PC-9 (cell line): ENCODE data around the gene TMEM132D. TPM values are rescaled to one million over a fixed set of nuclear protein-coding genes. Genes with fewer than 3 reads are reported as not detected.

ENCODE experiments used
- BruUV-seq: library from RNA; stranded (reverse); fragments of 400-500 nt; replicated peaks from 2 replicates; lab custom pipeline; 2021; lab: Mats Ljungman, UMichigan
- CTCF ChIA-PET: fragments of 300-600 bp; sonication (Branson Sonifier 250); formaldehyde crosslinking; loops from one replicate; lab custom pipeline; 2022; ENCODE audit warnings: antibody characterized with exemption; lab: Charles Lee
- POLR2A ChIA-PET: fragments of 300-600 bp; sonication (Branson Sonifier 250); formaldehyde crosslinking; loops from one replicate; lab custom pipeline; 2022; ENCODE audit warnings: antibody characterized with exemption; ENCODE audit not compliant: unreplicated experiment; lab: Charles Lee
- DNase-seq, 2 experiments: peaks; one replicate each; pipeline versions ENCODE4 v3.0.0 to v3.0.0-alpha.2; 2015 to 2022; ENCODE audit warnings: mixed read lengths in 1 of 2
- H2AFZ ChIP-seq: fragments of 200-600 bp; sonication (generic); 2 replicates; pipeline ENCODE4 v1.8.1; 2017; ENCODE audit warnings: antibody characterized with exemption
- H3F3A ChIP-seq: fragments of 200-600 bp; sonication (generic); 2 replicates; pipeline ENCODE4 v1.8.1; 2017; ENCODE audit warnings: antibody characterized with exemption, mild to moderate bottlenecking, low read depth; ENCODE audit not compliant: insufficient read depth
- H3K27ac ChIP-seq: fragments of 200-600 bp; sonication (generic); 2 replicates; pipeline ENCODE4 v1.6.1; 2016; ENCODE audit warnings: mixed run types
- H3K27me3 ChIP-seq: fragments of 200-600 bp; sonication (generic); 2 replicates; pipeline ENCODE4 v1.6.1; 2016; ENCODE audit warnings: low read depth, mixed run types; ENCODE audit not compliant: insufficient read depth
- H3K36me3 ChIP-seq: fragments of 200-600 bp; sonication (generic); 2 replicates; pipeline ENCODE4 v1.6.1; 2016; ENCODE audit warnings: low read depth, mixed run types
- H3K4me1 ChIP-seq: fragments of 200-600 bp; sonication (generic); replicated peaks from 2 replicates; pipeline ENCODE4 v1.6.1; 2016; ENCODE audit warnings: mixed run types; ENCODE audit not compliant: insufficient read depth
- H3K4me2 ChIP-seq: fragments of 200-600 bp; sonication (generic); 2 replicates; pipeline ENCODE4 v1.6.1; 2017; ENCODE audit warnings: mixed run types
- H3K4me3 ChIP-seq: fragments of 200-600 bp; sonication (generic); 2 replicates; pipeline ENCODE4 v1.6.1; 2016; ENCODE audit warnings: mixed run types
- H3K79me2 ChIP-seq: fragments of 200-600 bp; sonication (generic); 2 replicates; pipeline ENCODE4 v1.6.1; 2017; ENCODE audit warnings: low read depth, mixed run types
- H3K9me2 ChIP-seq: fragments of 200-600 bp; sonication (generic); 2 replicates; pipeline ENCODE4 v1.8.1; 2017; ENCODE audit warnings: mild to moderate bottlenecking; ENCODE audit not compliant: insufficient read depth
- H3K9me3 ChIP-seq: fragments of 200-600 bp; sonication (generic); 2 replicates; pipeline ENCODE4 v1.8.1; 2016; ENCODE audit warnings: low read depth; ENCODE audit not compliant: insufficient read depth
- H4K20me1 ChIP-seq: fragments of 200-600 bp; sonication (generic); 2 replicates; pipeline ENCODE4 v1.8.1; 2017; ENCODE audit not compliant: insufficient read depth
- CTCF ChIP-seq: fragments of 200-600 bp; sonication (generic); conservative IDR thresholded peaks from 2 replicates; pipeline ENCODE4 v1.6.1; 2017; ENCODE audit warnings: mixed run types, antibody characterized with exemption, mild to moderate bottlenecking, moderate library complexity
- EZH2 ChIP-seq: fragments of 200-600 bp; sonication (generic); IDR thresholded peaks from 2 replicates; pipeline ENCODE4 v1.8.0; 2017; ENCODE audit warnings: antibody characterized with exemption, low read depth
- intact Hi-C: fragments of 100-400 bp; cut with micrococcal nuclease; formaldehyde crosslinking; loops from one replicate; pipeline ENCODE4 v1.10.0; 2022; ENCODE audit not compliant: unreplicated experiment
- total RNA-seq: library from RNA; stranded (reverse); gene quantifications from 2 replicates; pipeline ENCODE4 v1.2.3, GENCODE V29; 2021

TMEM132D gene
- total RNA-seq, 1 experiment from 2014 or later, result not detected

- intact Hi-C loops, result no loop called here
- peaks cover 5% of the 10 kb centered on the region; the same call in 1 of the 2 replicates for H3K27me3 ChIP-seq
- TF ChIP-seq EZH2 (no peak), CTCF (no peak)
- no TSS peak for BruUV-seq
- H2AFZ ChIP-seq, result no peak overlapping the region
- no peak overlapping the region for H3K27ac ChIP-seq
- H3K36me3 ChIP-seq, result no peaks in the 10 kb centered on the region
- H3K4me1 ChIP-seq, result no peaks in the 10 kb centered on the region
- H3F3A ChIP-seq, result no peaks in the 10 kb centered on the region
- DNase-seq, result no peak
- H3K4me2 ChIP-seq, result no peak overlapping the region
- no peaks in the 10 kb centered on the region for H3K79me2 ChIP-seq
- no peaks in the 10 kb centered on the region for H4K20me1 ChIP-seq
- ChIA-PET POLR2A (no interaction called here), CTCF (no interaction called here)
- no peaks in the 10 kb centered on the region for H3K9me3 ChIP-seq
- no peak overlapping the region for H3K4me3 ChIP-seq
- H3K9me2 ChIP-seq, result no peaks in the 10 kb centered on the region
Observed at GRCh38 chr12:129617849-129618248, 286.0 kb downstream of the TMEM132D start.

- Histone ChIP-seq H3K9me2 (no peaks in the 10 kb centered on the region), H3K9me3 (no peaks in the 10 kb centered on the region), H3K79me2 (no peaks in the 10 kb centered on the region), H2AFZ (no peak overlapping the region), H3K4me2 (no peak overlapping the region), H3K27me3 (peaks cover 5% of the 10 kb centered on the region; the same call in 1 of the 2 replicates), H3K36me3 (no peaks in the 10 kb centered on the region), H3K4me1 (no peaks in the 10 kb centered on the region), H4K20me1 (no peaks in the 10 kb centered on the region), H3F3A (no peaks in the 10 kb centered on the region), H3K27ac (no peak overlapping the region), H3K4me3 (no peak overlapping the region)
- no peak for TF ChIP-seq CTCF
- TF ChIP-seq EZH2, result no peak
- CTCF ChIA-PET, result no interaction called here
- POLR2A ChIA-PET, result no interaction called here
- no TSS peak for BruUV-seq
- intact Hi-C loops, result no loop called here
- DNase-seq, result no peak
Observed at GRCh38 chr12:129615001-129615400, 288.8 kb downstream of the TMEM132D start.

GRCh38 chr12:129614221-129614885, 289.5 kb downstream of the TMEM132D start:
- no peaks in the 10 kb centered on the region for H3K79me2 ChIP-seq
- no peak overlapping the region for H2AFZ ChIP-seq
- intact Hi-C loops, result no loop called here
- H3K27ac ChIP-seq, result no peak overlapping the region
- no peaks in the 10 kb centered on the region for H3K36me3 ChIP-seq
- no peaks in the 10 kb centered on the region for H3K4me1 ChIP-seq
- H3K9me3 ChIP-seq, result no peaks in the 10 kb centered on the region
- no peaks in the 10 kb centered on the region for H4K20me1 ChIP-seq
- no peak for TF ChIP-seq CTCF
- TF ChIP-seq EZH2, result no peak
- no peaks in the 10 kb centered on the region for H3K9me2 ChIP-seq
- no peak for DNase-seq
- no peak overlapping the region for H3K4me3 ChIP-seq
- H3F3A ChIP-seq, result no peaks in the 10 kb centered on the region
- CTCF ChIA-PET, result no interaction called here
- POLR2A ChIA-PET, result no interaction called here
- H3K27me3 ChIP-seq, result peaks cover 5% of the 10 kb centered on the region; the same call in 1 of the 2 replicates
- H3K4me2 ChIP-seq, result no peak overlapping the region
- no TSS peak for BruUV-seq
